ENCODE data around the gene CAPZA2. TPM values are rescaled to one million over a fixed set of nuclear protein-coding genes. Genes with fewer than 3 reads are reported as not detected.

CAPZA2 gene
- polyA plus RNA-seq, 1 donor: 125 TPM

DNA sequence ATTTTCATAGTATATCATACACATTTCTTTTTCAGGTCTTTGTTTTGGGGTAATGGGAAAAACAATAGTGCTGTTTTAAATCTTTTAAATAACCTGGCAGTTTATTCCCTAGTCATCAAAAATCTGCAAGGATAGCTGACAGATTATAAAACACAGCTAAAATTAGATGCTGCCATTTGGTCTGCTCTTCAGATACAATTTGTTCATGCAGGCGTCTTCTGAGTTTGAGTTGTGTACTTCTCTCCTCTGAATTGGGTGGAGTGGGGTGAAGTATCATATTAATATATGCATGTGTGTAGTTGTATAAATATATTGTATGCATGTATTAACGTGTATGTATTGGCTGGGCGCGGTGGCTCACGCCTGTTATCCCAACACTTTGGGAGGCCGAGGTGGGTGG, 48.0 kb downstream of the CAPZA2 start:
- H3K27me3 ChIP-seq (ENCODE audit: control insufficient read depth, insufficient read depth, low read length): no peaks in the 10 kb centered on the region
- H3K4me3 ChIP-seq (ENCODE audit: low read length): no peak overlapping the region
- H3K4me1 ChIP-seq (ENCODE audit: control insufficient read depth, insufficient read depth, low read length): no peaks in the 10 kb centered on the region
- no peak for DNase-seq
- no CpG with 5 or more reads among the region's 6 CpGs for WGBS (ENCODE audit: insufficient coverage, low lambda C conversion rate)
- no peaks in the 10 kb centered on the region for H3K9me3 ChIP-seq (ENCODE audit: control insufficient read depth, low read depth, low read length)
- peaks cover 51% of the 10 kb centered on the region for H3K36me3 ChIP-seq (ENCODE audit: control insufficient read depth, insufficient read depth, low read length)
- no peak overlapping the region for H3K27ac ChIP-seq (ENCODE audit: low read length)

DNA sequence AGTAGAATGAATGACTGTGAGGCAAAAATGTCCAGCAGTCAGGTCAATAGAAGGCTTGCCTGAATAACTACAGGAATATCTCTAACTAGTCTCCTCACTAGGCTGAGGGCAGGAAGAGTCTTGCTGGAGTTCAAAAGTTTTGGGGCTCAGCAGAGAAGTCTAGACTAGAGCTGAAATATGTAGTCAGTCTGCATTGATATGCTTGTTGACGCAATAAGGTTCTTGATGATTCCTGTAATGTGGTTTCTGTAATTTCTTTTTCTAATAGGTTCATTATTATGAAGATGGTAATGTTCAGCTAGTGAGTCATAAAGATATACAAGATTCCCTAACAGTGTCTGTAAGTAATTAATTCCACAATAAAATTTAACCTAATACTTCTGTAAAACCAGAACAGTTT, 49.4 kb downstream of the CAPZA2 start:
- no peaks in the 10 kb centered on the region for H3K27me3 ChIP-seq (ENCODE audit: control insufficient read depth, insufficient read depth, low read length)
- DNase-seq: no peak
- H3K27ac ChIP-seq (ENCODE audit: low read length): no peak overlapping the region
- H3K4me3 ChIP-seq (ENCODE audit: low read length): no peak overlapping the region
- peaks cover 51% of the 10 kb centered on the region for H3K36me3 ChIP-seq (ENCODE audit: control insufficient read depth, insufficient read depth, low read length)
- H3K9me3 ChIP-seq (ENCODE audit: control insufficient read depth, low read depth, low read length): no peaks in the 10 kb centered on the region
- H3K4me1 ChIP-seq (ENCODE audit: control insufficient read depth, insufficient read depth, low read length): no peaks in the 10 kb centered on the region
- WGBS (ENCODE audit: insufficient coverage, low lambda C conversion rate): no CpG with 5 or more reads among the region's 1 CpG

DNA sequence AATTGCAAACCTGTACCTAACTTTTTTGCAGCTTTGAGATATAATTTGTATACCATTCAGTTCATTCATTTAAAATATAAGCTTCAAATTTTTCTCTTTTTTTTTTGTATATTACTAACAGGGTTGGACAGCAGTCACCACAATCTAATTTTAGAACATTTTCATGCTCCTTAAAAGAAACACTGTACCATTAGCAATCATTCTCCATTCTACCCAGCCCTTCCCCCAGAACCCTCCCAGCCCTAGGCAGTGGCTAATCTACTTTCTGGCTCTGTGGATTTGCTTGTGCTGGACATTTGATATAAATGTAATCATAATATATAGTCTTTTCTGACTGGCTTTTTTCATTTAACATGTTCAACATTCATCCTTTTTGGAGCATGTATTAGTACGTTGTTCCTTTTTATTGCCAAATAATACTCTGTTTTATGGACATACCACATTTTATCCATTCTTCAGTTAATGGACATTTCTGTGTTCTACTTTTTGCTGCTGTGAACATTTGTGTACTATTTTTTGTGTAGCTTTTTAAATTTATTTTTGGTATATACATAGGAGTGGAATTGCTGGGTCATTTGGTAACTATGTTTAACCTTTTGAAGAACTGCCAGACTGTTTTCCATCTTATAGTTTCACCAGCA, 50.0 kb downstream of the CAPZA2 start:
- Histone ChIP-seq H3K4me3 (ENCODE audit: low read length) (no peak overlapping the region), H3K9me3 (ENCODE audit: control insufficient read depth, low read depth, low read length) (no peaks in the 10 kb centered on the region), H3K4me1 (ENCODE audit: control insufficient read depth, insufficient read depth, low read length) (no peaks in the 10 kb centered on the region), H3K27ac (ENCODE audit: low read length) (no peak overlapping the region), H3K36me3 (ENCODE audit: control insufficient read depth, insufficient read depth, low read length) (peaks cover 49% of the 10 kb centered on the region), H3K27me3 (ENCODE audit: control insufficient read depth, insufficient read depth, low read length) (no peaks in the 10 kb centered on the region)
- no peak for DNase-seq
- 100% methylated on average over 1 of the region's 1 CpG for WGBS (ENCODE audit: insufficient coverage, low lambda C conversion rate)

DNA sequence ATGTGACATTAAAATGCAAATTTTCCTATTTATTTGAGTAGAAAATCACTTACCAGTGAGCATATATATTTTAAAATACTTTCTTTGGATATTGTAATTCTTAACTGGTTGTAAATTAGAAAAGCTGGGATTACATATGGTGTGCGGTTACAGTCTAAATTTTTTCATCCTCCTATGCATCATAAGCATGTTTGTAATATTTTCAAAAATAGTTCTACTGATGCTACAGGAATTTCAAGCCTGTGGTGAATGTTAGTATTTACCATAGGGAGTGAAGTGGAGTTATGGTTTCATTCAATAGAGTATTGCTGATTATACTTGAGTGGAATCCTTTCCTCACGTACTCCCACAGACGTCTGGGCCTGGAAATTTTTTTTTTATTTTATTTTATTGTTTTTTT, 56.3 kb downstream of the CAPZA2 start:
- Histone ChIP-seq H3K36me3 (ENCODE audit: control insufficient read depth, insufficient read depth, low read length) (peaks cover 32% of the 10 kb centered on the region), H3K9me3 (ENCODE audit: control insufficient read depth, low read depth, low read length) (no peaks in the 10 kb centered on the region), H3K27ac (ENCODE audit: low read length) (no peak overlapping the region), H3K4me1 (ENCODE audit: control insufficient read depth, insufficient read depth, low read length) (no peaks in the 10 kb centered on the region), H3K27me3 (ENCODE audit: control insufficient read depth, insufficient read depth, low read length) (no peaks in the 10 kb centered on the region), H3K4me3 (ENCODE audit: low read length) (no peak overlapping the region)
- WGBS (ENCODE audit: insufficient coverage, low lambda C conversion rate): 94% methylated on average over 3 of the region's 3 CpGs
- DNase-seq: no peak

DNA sequence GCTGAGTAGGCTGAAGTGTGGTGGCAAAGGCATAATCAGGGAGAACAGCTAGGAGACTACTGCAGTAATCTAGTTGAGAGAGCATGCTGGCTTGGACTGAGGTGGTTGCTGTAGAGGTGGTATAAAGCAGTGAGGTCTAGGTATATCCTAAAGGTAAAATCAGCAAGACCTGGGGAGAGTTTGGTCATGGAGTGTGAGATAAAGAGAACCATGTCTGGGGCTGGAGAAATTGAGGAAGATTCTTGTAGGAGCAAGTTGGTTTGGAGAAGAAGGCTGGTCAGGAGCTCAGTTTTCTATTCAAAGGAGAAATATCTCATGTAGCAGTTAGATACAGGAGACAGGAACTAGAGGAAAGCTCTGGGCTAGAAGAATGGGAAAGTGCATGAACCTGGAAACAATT, 58.0 kb downstream of the CAPZA2 start:
- H3K27me3 ChIP-seq (ENCODE audit: control insufficient read depth, insufficient read depth, low read length): no peaks in the 10 kb centered on the region
- DNase-seq: no peak
- no peak overlapping the region for H3K4me3 ChIP-seq (ENCODE audit: low read length)
- peaks cover 22% of the 10 kb centered on the region for H3K36me3 ChIP-seq (ENCODE audit: control insufficient read depth, insufficient read depth, low read length)
- H3K4me1 ChIP-seq (ENCODE audit: control insufficient read depth, insufficient read depth, low read length): no peaks in the 10 kb centered on the region
- no peak overlapping the region for H3K27ac ChIP-seq (ENCODE audit: low read length)
- no peaks in the 10 kb centered on the region for H3K9me3 ChIP-seq (ENCODE audit: control insufficient read depth, low read depth, low read length)

DNA sequence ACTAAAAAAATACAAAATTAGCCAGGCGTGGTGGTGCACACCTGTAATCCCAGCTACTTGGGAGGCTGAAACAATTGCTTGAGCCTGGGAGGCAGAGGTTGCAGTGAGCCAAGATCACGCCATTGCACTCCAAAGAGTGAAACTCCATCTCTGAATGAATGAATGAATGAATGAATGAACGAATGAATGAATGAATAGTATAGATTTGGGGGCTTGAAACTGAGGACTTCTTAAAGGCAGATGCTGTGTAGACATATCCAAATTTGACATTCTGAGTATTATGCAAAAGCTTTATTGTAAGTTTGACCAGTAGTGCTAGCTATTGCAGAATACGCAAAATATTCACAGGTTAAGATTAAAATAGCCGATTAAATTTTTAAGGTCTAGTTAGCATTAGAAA, 60.2 kb downstream of the CAPZA2 start:
- H3K4me1 ChIP-seq (ENCODE audit: control insufficient read depth, insufficient read depth, low read length): no peaks in the 10 kb centered on the region
- no peaks in the 10 kb centered on the region for H3K27me3 ChIP-seq (ENCODE audit: control insufficient read depth, insufficient read depth, low read length)
- no peak for DNase-seq
- H3K27ac ChIP-seq (ENCODE audit: low read length): no peak overlapping the region
- H3K36me3 ChIP-seq (ENCODE audit: control insufficient read depth, insufficient read depth, low read length): peaks cover 11% of the 10 kb centered on the region
- H3K4me3 ChIP-seq (ENCODE audit: low read length): no peak overlapping the region
- H3K9me3 ChIP-seq (ENCODE audit: control insufficient read depth, low read depth, low read length): no peaks in the 10 kb centered on the region
- 90% methylated on average over 4 of the region's 5 CpGs for WGBS (ENCODE audit: insufficient coverage, low lambda C conversion rate)

DNA sequence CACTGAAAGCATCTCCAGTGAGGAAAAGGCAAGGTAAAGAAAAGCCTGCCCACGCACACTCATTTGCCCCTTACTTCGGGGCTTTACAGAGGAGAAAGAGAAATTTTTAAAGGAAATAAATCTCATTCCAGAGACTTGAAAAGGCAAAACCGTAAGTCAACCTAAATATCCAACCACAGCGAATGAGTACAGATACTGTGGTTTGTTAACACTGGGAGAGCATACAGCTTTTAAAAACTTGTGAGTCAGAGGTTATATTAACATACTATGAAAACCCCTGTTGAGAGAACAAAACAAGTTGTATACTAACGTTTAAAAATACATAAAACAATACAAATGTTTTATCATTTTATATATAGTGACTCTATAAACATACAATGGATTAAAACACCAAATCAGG, 62.4 kb downstream of the CAPZA2 start:
- no peaks in the 10 kb centered on the region for H3K27me3 ChIP-seq (ENCODE audit: control insufficient read depth, insufficient read depth, low read length)
- no peak for DNase-seq
- H3K27ac ChIP-seq (ENCODE audit: low read length): no peak overlapping the region
- no peak overlapping the region for H3K4me3 ChIP-seq (ENCODE audit: low read length)
- WGBS (ENCODE audit: insufficient coverage, low lambda C conversion rate): 60% methylated on average over 1 of the region's 5 CpGs
- H3K4me1 ChIP-seq (ENCODE audit: control insufficient read depth, insufficient read depth, low read length): no peaks in the 10 kb centered on the region
- H3K9me3 ChIP-seq (ENCODE audit: control insufficient read depth, low read depth, low read length): no peaks in the 10 kb centered on the region
- H3K36me3 ChIP-seq (ENCODE audit: control insufficient read depth, insufficient read depth, low read length): peaks cover 8% of the 10 kb centered on the region

DNA sequence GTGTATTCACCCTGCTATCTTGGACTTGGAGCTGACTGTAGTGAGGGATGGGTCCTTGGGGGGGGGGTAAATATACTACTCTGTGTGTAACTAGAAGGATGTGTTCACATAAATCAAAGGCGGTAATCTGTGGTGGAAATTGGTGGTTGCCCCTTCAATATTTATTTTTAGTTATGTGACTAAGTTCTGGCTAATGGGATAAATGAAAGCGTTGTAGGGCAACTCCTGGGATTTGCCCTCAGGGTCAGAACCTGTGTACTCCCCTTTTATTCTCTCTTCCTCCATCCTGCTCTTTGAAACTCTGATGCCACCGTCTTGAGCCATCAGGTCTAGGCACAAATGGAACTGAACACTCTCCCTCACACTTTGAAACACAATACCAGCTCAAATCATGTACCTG, 66.6 kb downstream of the CAPZA2 start:
- no peaks in the 10 kb centered on the region for H3K9me3 ChIP-seq (ENCODE audit: control insufficient read depth, low read depth, low read length)
- no peak overlapping the region for H3K4me3 ChIP-seq (ENCODE audit: low read length)
- no peaks in the 10 kb centered on the region for H3K4me1 ChIP-seq (ENCODE audit: control insufficient read depth, insufficient read depth, low read length)
- WGBS (ENCODE audit: insufficient coverage, low lambda C conversion rate): no CpG with 5 or more reads among the region's 3 CpGs
- H3K27ac ChIP-seq (ENCODE audit: low read length): no peak overlapping the region
- DNase-seq: no peak
- no peaks in the 10 kb centered on the region for H3K27me3 ChIP-seq (ENCODE audit: control insufficient read depth, insufficient read depth, low read length)
- H3K36me3 ChIP-seq (ENCODE audit: control insufficient read depth, insufficient read depth, low read length): no peaks in the 10 kb centered on the region

DNA sequence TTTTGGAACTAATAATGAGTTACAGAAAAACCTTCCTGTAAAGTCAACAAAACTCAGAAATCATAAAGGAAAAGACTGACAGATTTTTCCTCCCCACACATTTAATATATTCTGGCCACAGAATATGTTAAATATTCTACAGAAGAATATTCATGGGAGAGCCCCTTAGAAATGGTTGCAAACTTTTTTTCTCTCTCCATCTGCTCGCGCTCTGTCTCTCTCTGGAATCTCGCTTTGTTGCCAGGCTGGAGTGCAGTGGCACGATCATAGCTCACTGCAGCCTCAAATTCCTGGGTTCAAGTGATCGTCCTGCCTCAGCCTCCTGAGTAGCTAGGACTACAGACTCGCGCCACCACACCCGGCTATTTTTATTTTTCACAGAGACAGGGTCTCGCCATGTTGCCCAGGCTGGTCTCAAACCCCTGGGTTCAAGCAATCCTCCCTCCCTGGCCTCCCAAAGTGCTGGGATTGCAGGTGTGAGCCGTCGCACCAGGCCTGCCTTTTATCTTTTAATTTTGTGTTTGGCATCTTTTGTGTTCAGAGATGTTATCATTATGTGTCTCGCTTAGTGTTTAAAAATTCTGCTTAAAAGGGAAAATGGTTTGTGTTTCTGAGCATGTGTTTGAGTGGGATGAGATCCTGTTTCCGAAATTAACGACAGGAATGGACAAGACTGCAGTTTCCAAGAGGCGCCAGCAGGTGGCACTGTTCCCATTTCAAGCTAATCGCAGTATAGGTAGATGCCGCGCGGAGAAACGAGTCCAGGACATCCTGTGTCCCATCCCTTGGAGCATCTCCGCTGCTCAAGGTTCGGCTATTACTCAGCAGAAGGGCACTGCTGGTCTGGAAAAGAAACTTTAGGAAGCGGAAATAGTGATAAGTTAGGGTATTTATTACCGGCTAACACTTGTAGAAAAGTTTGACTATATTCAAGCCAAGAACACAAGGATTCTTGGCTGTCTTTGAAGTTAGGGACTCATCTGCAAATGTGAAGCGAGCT, 67.8 kb downstream of the CAPZA2 start:
- Histone ChIP-seq H3K4me1 (ENCODE audit: control insufficient read depth, insufficient read depth, low read length) (no peaks in the 10 kb centered on the region), H3K9me3 (ENCODE audit: control insufficient read depth, low read depth, low read length) (no peaks in the 10 kb centered on the region), H3K27ac (ENCODE audit: low read length) (no peak overlapping the region), H3K27me3 (ENCODE audit: control insufficient read depth, insufficient read depth, low read length) (no peaks in the 10 kb centered on the region), H3K36me3 (ENCODE audit: control insufficient read depth, insufficient read depth, low read length) (no peaks in the 10 kb centered on the region), H3K4me3 (ENCODE audit: low read length) (no peak overlapping the region)
- DNase-seq: peak; percentile 54 to 60
- 50% methylated on average over 3 of the region's 25 CpGs for WGBS (ENCODE audit: insufficient coverage, low lambda C conversion rate)

DNA sequence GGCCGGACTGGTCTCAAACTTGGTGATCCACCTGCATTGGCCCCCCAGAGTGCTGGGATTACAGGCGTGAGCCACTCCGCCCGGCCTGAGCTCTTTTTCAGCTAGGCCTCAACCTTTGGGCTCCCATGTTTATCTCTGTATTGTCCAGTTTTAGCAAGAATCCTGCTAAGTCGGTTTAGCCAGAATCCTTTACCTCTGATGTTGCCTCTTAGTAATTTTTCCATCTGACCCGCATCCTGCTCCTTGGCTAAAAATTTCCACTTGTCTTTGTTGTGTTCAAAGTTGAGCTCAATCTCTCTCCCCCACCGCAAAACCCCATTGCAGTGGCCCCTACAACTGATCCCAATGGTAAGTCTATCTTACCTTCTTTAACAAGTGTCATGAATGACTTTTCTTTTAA, 70.2 kb downstream of the CAPZA2 start:
- Histone ChIP-seq H3K36me3 (ENCODE audit: control insufficient read depth, insufficient read depth, low read length) (no peaks in the 10 kb centered on the region), H3K4me1 (ENCODE audit: control insufficient read depth, insufficient read depth, low read length) (no peaks in the 10 kb centered on the region), H3K27ac (ENCODE audit: low read length) (no peak overlapping the region), H3K9me3 (ENCODE audit: control insufficient read depth, low read depth, low read length) (no peaks in the 10 kb centered on the region), H3K4me3 (ENCODE audit: low read length) (no peak overlapping the region), H3K27me3 (ENCODE audit: control insufficient read depth, insufficient read depth, low read length) (no peaks in the 10 kb centered on the region)
- DNase-seq: no peak
- WGBS (ENCODE audit: insufficient coverage, low lambda C conversion rate): 92% methylated on average over 2 of the region's 7 CpGs

Data from large intestine (tissue), 3 donors.